HG03571 (cell line): Measurements from ENCODE around the gene SLC27A4.
A peak's percentile ranks its signal among the peaks of the same experiment; 100 is the strongest.
"Not testable (repeated sequence)": the region's sequence is repeated elsewhere in the genome, so short reads cannot be mapped to it uniquely, and the experiment has no call there.

ENCODE experiments used
- ATAC-seq: cut with Tn5 transposase; IDR thresholded peaks from one replicate; pipeline ENCODE4 v1.9.1; 2021; ENCODE audit not compliant: unreplicated experiment

Gene SLC27A4

GRCh38 chr9:128323791-128324190 lies 16.5 kb upstream of the SLC27A4 start:
- no peak for ATAC-seq

DNA sequence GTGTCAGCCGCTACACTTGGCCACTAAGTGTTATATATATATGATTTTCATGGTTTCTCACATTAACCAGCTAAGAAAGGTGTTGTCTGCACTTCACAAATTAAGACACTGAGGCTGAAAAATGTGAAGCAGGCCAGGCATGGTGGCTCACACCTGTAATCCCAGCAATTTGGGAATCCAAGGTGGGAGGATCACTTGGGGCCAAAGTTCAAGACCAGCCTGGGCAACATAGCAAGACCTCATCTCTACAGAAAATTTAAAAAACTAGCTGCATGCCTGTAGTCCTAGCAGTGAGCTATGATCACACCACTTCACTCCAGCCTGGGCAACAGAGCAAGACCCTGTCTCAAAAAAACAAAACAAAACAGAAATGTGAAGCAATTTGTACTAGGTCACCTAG lies 15.9 kb upstream of the SLC27A4 start:
- ATAC-seq = no peak

DNA sequence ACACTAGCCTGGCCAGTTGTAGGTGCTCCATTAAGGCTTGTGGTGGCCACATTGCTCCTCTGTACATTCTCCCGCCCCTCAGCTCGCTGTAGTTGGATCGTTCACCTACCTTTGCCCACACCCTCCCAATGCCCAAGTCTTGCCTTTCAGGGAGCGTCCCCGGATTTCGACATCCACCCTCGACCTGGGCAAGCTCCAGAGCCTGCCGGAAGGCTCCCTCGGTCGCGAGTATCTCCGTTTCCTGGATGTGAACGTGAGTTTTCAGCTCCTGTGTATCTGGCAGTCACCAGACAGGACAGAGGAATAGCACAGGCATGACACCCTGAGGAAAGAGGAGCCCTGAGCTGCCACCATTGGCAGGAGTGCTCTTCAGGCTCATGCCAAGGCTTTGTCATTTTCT lies 14.7 kb upstream of the SLC27A4 start:
- no peak for ATAC-seq

DNA sequence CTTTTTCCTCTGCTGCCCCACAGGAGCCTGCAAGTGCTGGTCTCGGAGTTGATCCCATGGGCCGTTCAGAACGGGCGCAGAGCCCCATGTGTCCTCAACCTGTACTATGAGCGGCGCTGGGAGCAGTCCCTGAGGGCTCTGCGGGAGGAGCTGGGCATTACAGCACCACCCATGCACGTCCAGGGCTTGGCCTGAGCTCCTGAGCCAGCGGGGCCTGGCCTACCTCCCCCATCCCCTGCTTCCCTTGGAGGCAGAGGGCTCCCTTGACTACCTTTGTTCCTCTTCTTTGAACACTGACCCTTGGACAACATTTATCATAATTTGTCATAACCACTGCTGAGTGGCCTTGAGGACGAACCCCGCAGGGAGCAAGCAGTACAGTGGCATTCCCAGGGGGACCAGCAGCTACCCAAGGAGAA lies 6.9 kb upstream of the SLC27A4 start:
- ATAC-seq = no peak

GRCh38 chr9:128335161-128335560 lies 5.2 kb upstream of the SLC27A4 start:
- ATAC-seq = no peak

GRCh38 chr9:128335914-128336313 lies 4.4 kb upstream of the SLC27A4 start:
- no peak for ATAC-seq

DNA sequence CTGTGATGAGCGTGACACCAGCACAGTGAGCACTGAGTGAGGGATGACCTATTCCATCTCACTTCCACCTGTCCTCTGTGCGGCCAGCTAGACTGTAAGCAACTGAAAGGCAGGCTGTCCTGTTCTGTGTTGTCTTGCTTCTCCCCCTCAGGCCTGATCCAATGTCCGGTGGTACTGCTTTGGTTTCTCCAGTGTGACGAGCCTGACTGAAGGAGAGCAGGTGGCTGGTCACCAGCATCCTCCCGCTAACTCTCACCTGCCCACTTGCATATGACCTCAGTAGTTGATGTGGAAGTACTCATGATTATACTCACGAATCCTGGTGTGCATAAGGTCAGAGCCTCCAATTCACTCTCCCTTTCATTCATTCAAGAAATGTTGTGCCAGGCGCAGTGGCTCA lies 2.4 kb upstream of the SLC27A4 start:
- ATAC-seq = no peak

- ATAC-seq = not testable (repeated sequence)
Measured at GRCh38 chr9:128338852-128339614, 1.3 kb upstream of the SLC27A4 start.

GRCh38 chr9:128340691-128341434 lies 536 bp downstream of the SLC27A4 start:
- ATAC-seq = peak; percentile 25

GRCh38 chr9:128341435-128341849 lies 1.1 kb downstream of the SLC27A4 start:
- no peak for ATAC-seq

GRCh38 chr9:128342971-128343680 lies 2.8 kb downstream of the SLC27A4 start:
- ATAC-seq = no peak

- ATAC-seq = no peak
Measured at GRCh38 chr9:128343855-128344254, 3.5 kb downstream of the SLC27A4 start.

DNA sequence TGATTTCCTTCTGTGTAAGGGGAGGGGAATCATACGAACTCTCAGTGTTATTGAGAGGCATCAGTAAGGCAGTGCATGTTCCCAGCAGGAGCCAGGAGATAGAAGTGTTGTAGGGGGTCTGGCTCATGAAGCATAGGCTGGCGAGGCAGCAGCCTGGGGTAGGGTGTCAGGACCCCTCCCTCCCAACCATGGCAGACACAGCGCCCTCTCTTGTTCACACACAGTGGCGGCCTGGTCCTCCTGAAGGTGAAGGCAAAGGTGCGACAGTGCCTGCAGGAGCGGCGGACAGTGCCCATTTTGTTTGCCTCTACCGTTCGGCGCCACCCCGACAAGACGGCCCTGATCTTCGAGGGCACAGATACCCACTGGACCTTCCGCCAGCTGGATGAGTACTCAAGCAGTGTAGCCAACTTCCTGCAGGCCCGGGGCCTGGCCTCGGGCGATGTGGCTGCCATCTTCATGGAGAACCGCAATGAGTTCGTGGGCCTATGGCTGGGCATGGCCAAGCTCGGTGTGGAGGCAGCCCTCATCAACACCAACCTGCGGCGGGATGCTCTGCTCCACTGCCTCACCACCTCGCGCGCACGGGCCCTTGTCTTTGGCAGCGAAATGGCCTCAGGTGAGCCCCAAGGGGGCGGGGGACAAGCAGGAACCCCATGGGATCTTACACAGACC lies 4.7 kb downstream of the SLC27A4 start:
- no peak for ATAC-seq

DNA sequence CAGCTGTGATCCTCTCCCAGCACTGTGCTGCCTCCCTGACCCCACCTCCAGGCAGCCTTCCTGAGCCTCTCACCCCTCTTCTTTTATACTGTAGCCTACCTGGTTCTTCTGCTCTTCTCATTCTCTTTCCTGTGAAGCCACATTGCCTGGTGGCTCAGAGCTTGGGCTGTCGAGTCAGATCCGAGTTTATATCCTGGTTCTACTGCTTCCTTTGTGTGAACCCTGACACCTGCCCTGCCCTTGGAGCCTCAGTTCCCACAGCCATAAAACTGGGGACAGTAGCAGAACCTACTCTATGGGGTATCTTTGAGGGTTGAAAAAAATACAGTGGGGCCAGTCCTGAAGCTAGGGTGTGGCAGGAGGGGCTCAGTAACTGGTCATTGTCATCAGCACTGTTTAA lies 8.8 kb downstream of the SLC27A4 start:
- no peak for ATAC-seq

- no peak for ATAC-seq
Measured at GRCh38 chr9:128349772-128350171, 9.4 kb downstream of the SLC27A4 start.

- ATAC-seq = no peak
Measured at GRCh38 chr9:128355451-128355850, 15.1 kb downstream of the SLC27A4 start.

- ATAC-seq = no peak
Measured at GRCh38 chr9:128358090-128358489, 17.8 kb downstream of the SLC27A4 start.

GRCh38 chr9:128358861-128359260 lies 18.5 kb downstream of the SLC27A4 start:
- no peak for ATAC-seq

DNA sequence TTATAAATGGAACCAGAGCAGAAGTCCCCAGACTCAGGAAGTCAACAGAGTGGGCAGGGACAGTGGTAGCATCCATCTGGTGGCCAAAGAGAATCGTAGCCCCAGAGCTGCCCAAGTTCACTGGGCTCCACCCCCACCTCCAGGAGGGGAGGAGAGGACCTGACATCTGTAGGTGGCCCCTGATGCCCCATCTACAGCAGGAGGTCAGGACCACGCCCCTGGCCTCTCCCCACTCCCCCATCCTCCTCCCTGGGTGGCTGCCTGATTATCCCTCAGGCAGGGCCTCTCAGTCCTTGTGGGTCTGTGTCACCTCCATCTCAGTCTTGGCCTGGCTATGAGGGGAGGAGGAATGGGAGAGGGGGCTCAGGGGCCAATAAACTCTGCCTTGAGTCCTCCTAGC lies 20.5 kb downstream of the SLC27A4 start:
- ATAC-seq = no peak

- ATAC-seq = no peak
Measured at GRCh38 chr9:128361296-128361985, 21.1 kb downstream of the SLC27A4 start.
